Body of pancreas (tissue), 4 donors: Measurements from ENCODE around the gene DDX10.

ENCODE experiments used
- CTCF ChIP-seq, 7 experiments: fragments of 450-650 bp in 4 of 7; fragments of 200-600 bp in 3 of 7; sonication (generic) in 3 of 7; IDR thresholded peaks; one replicate each; pipeline ENCODE4 v1.5.1; 2016 to 2019; ENCODE audit warnings: antibody characterized with exemption in 7 of 7
- POLR2A ChIP-seq, 3 donors: fragments of 450-650 bp; IDR thresholded peaks; one replicate each; pipeline ENCODE4 v1.6.1; 2016; ENCODE audit warnings: antibody characterized with exemption in 3 of 3, mild to moderate bottlenecking in 2 of 3

- no peak for TF ChIP-seq CTCF (IDR thresholded peaks at IDR 0.05)
- no peak for TF ChIP-seq POLR2A (IDR thresholded peaks at IDR 0.05)
Observed at GRCh38 chr11:108645970-108646369, 18.9 kb upstream of the DDX10 start.
